Tibial artery (tissue), 4 donors: ENCODE results near the gene GATA5.
"Not testable (repeated sequence)": the region's sequence is repeated elsewhere in the genome, so short reads cannot be mapped to it uniquely, and the experiment has no call there.

Source experiments
- DNase-seq, 2 donors: peaks; one replicate each; pipeline ENCODE4 v3.0.0-alpha.2; 2019
- H3K27ac ChIP-seq, 2 donors: fragments of 200-600 bp; sonication (generic) in 1 of 2; 1 replicate in 1 of 2; 2 replicates in 1 of 2; pipeline ENCODE4 v1.5.1; 2018 to 2019; ENCODE audit warnings: mild to moderate bottlenecking in 1 of 2
- H3K27me3 ChIP-seq, 2 donors: fragments of 200-600 bp; sonication (generic) in 1 of 2; one replicate each; pipeline versions ENCODE4 v1.5.1 to v1.6.0; 2016 to 2019
- H3K36me3 ChIP-seq, 3 donors: fragments of 200-600 bp; sonication (generic) in 2 of 3; one replicate each; pipeline ENCODE4 v1.5.1; 2016 to 2019; ENCODE audit warnings: mild to moderate bottlenecking in 2 of 3
- H3K4me1 ChIP-seq, 4 donors: fragments of 200-600 bp; sonication (generic) in 2 of 4; 1 replicate in 3 of 4; 2 replicates in 1 of 4; pipeline ENCODE4 v1.5.1; 2016 to 2019
- H3K4me3 ChIP-seq, 2 donors: fragments of 200-600 bp; sonication (generic) in 1 of 2; 1 replicate in 1 of 2; 2 replicates in 1 of 2; pipeline ENCODE4 v1.5.1; 2018 to 2019; ENCODE audit warnings: mild to moderate bottlenecking in 2 of 2
- H3K9me3 ChIP-seq, 3 donors: fragments of 200-600 bp; sonication (generic) in 1 of 3; one replicate each; pipeline ENCODE4 v1.5.1; 2016 to 2019
- intact Hi-C: fragments of 100-400 bp; cut with DNase I; formaldehyde crosslinking; loops from one replicate; pipeline ENCODE4 v1.15.0; 2023; ENCODE audit warnings: low total_unique reads
- TF ChIP-seq, protein P1 (sequence below), 2 experiments: fragments of 200-600 bp in 1 of 2; fragments of 450-650 bp in 1 of 2; IDR thresholded peaks; one replicate each; pipeline ENCODE4 v1.5.1; 2017 to 2019; ENCODE audit warnings: antibody characterized with exemption in 2 of 2, mild to moderate bottlenecking in 1 of 2, moderate library complexity in 1 of 2

The GATA5 gene

DNA sequence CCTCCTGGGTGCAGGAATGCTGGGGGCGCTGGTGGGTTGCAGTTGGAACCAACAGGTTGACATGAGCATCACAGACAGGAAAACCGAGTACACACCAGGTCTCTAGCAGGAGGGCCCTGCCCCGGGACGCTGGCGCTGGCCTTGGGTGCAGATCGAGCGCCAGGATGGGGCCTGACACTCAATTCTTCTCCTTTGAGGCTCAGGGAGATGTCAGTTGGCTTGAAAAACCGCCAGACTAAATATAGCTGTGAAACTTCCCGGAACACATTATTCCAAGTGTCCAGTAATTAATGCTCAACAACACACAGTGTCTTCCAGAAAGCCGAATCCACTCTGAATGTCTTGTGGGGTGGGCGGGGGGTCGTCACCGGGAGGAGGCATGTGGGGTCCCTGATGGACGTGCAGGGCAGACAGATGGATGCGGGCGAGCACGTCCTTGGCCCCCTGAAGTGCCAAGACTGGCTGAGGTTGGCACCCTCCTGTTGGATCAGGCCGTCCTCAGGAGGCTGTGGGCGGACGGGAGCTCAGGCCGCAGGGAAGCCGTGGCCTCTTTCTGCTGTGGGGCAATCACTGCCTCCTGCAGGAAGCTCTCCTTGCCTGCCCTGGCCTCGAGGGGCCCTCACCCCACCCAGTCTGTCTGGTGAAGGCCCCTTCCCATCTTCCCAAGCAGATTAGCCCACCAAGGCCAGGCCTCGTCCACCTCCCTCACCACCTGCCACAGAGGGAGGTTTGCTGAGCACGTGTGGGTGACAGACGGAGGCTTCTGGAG lies 19.4 kb upstream of the GATA5 start:
- intact Hi-C loops, result no loop called here
- peaks cover 0 to 14% (median 0%) of the 10 kb centered on the region in 4 donors for H3K4me1 ChIP-seq
- no peaks in the 10 kb centered on the region for H3K36me3 ChIP-seq
- H3K27ac ChIP-seq, result no peak overlapping the region
- peaks cover 0 to 4% (median 0%) of the 10 kb centered on the region in 3 donors for H3K9me3 ChIP-seq
- TF ChIP-seq, protein P1, sequence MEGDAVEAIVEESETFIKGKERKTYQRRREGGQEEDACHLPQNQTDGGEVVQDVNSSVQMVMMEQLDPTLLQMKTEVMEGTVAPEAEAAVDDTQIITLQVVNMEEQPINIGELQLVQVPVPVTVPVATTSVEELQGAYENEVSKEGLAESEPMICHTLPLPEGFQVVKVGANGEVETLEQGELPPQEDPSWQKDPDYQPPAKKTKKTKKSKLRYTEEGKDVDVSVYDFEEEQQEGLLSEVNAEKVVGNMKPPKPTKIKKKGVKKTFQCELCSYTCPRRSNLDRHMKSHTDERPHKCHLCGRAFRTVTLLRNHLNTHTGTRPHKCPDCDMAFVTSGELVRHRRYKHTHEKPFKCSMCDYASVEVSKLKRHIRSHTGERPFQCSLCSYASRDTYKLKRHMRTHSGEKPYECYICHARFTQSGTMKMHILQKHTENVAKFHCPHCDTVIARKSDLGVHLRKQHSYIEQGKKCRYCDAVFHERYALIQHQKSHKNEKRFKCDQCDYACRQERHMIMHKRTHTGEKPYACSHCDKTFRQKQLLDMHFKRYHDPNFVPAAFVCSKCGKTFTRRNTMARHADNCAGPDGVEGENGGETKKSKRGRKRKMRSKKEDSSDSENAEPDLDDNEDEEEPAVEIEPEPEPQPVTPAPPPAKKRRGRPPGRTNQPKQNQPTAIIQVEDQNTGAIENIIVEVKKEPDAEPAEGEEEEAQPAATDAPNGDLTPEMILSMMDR (IDR thresholded peaks at IDR 0.05), result no peak
- no peak overlapping the region for H3K4me3 ChIP-seq
- DNase-seq, result no peak
- H3K27me3 ChIP-seq, result peaks cover 0 to 78% of the 10 kb centered on the region in 2 donors

DNA sequence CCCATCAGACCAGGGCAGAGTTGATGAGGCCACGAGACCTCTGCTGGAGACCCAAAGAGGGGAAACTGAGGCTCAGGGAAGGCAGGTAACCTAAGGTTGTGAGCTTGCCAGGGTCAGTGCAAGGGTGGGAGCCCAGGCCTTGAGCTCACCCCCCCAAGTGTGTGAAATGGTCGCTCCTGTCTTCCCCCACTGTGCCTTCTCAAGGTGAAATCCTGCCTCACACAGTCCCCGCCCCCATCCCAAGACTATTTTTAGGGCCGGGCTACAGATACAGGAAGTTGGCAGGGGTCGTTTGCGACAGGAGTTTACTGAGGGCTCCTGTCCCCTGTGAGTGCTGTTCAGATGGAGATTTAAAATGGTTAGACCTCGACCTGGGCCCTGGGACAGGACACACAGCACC lies 18.7 kb upstream of the GATA5 start:
- no peak for DNase-seq
- Histone ChIP-seq H3K27ac (no peak overlapping the region), H3K27me3 (peaks cover 0 to 82% of the 10 kb centered on the region in 2 donors), H3K36me3 (no peaks in the 10 kb centered on the region), H3K4me1 (peaks cover 0 to 14% (median 0%) of the 10 kb centered on the region in 4 donors), H3K9me3 (peaks cover 0 to 4% (median 0%) of the 10 kb centered on the region in 3 donors), H3K4me3 (no peak overlapping the region)
- TF ChIP-seq, protein P1 (IDR thresholded peaks at IDR 0.05), result no peak
- intact Hi-C loops, result no loop called here

DNA sequence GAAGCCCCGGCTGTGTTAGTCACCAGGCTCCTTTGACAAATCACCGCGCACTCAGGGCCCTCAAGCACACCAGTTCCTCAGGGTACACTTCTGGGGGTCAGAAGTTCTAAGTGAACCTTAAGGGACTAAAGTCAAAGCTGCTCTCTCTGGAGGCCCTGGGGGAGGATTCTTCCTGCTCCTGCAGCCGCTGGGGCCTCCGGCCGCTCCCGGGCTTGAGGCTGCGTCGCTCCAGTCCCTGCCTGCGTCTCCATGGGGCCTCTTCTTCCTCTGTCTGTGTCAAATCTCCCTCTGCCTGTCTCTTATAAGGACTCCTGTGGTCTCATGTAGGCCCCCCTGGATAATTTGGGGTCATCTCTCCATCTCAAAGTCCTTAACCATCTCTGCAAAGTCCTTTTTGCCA lies 18.1 kb upstream of the GATA5 start:
- Histone ChIP-seq H3K36me3 (no peaks in the 10 kb centered on the region), H3K4me3 (no peak overlapping the region), H3K27ac (no peak overlapping the region), H3K4me1 (peaks cover 0 to 14% (median 0%) of the 10 kb centered on the region in 4 donors), H3K9me3 (peaks cover 0 to 4% (median 0%) of the 10 kb centered on the region in 3 donors), H3K27me3 (peaks cover 0 to 82% of the 10 kb centered on the region in 2 donors)
- DNase-seq, result no peak
- intact Hi-C loops, result no loop called here
- TF ChIP-seq, protein P1 (IDR thresholded peaks at IDR 0.05), result no peak

DNA sequence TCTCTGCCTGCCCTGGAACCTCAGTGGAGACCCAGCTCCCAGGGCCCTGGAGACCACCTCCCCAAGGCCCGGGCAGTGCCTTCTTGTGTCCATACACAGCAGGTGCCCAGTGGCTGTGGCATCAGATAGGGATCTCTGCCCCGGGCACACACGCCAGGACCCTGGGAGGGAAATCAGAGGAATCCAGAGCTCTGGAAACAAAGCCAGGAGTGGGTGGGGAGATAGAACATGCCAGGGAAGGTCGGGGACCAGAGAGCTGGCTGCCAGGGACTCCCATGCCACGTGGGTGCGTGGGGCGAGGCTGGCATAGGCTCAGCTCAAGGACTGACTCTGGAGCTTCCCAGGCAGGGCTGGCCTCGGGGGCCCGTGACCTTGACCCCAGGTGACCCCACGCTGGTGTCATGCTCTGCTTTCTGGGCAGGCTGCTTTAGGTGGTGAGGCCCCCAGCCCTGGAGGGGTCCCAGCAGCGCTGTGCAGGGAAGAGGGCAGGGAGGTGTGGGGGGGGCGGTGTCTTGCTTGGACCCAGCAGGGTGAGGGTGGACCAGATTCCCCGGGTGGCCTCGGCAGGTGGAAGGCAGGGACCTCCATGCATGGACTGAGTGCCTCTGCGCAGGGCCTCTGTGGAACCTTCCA lies 17.6 kb upstream of the GATA5 start:
- peaks cover 0 to 85% of the 10 kb centered on the region in 2 donors for H3K27me3 ChIP-seq

DNA sequence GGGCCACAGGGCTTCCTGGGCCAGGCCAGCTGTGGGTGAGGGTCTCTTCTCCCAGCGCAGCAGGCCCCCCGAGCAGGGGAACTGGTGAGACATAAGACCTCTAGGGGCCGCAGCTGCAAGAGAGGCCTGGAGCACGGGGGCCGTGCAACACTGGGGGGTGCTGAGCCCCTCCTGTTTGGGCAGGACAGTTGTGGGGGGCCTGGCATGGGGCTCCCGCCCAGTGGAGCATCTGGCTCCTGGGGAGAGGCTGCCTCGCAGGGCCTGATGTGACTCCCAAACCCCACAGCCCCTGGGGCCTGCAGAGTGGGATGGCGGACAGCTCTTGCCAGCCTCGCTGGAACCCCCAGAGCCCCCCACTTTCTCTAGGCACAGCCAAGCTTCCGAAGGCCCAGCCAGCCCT lies 16.9 kb upstream of the GATA5 start:
- Histone ChIP-seq H3K4me3 (no peak overlapping the region), H3K36me3 (no peaks in the 10 kb centered on the region), H3K4me1 (peaks cover 0 to 14% (median 0%) of the 10 kb centered on the region in 4 donors), H3K27ac (no peak overlapping the region), H3K9me3 (peaks cover 0 to 4% (median 0%) of the 10 kb centered on the region in 3 donors), H3K27me3 (peaks cover 0 to 92% of the 10 kb centered on the region in 2 donors)
- no peak for DNase-seq
- TF ChIP-seq, protein P1 (IDR thresholded peaks at IDR 0.05), result no peak
- intact Hi-C loops, result no loop called here

More for the DNA sequence above, 17.6 kb upstream of the GATA5 start:
- peaks cover 0 to 4% (median 0%) of the 10 kb centered on the region in 3 donors for H3K9me3 ChIP-seq
- H3K4me1 ChIP-seq, result peaks cover 0 to 14% (median 0%) of the 10 kb centered on the region in 4 donors
- no peak overlapping the region for H3K4me3 ChIP-seq
- no peak overlapping the region for H3K27ac ChIP-seq
- TF ChIP-seq, protein P1 (IDR thresholded peaks at IDR 0.05), result no peak
- no peak for DNase-seq
- intact Hi-C loops, result no loop called here
- H3K36me3 ChIP-seq, result no peaks in the 10 kb centered on the region

DNA sequence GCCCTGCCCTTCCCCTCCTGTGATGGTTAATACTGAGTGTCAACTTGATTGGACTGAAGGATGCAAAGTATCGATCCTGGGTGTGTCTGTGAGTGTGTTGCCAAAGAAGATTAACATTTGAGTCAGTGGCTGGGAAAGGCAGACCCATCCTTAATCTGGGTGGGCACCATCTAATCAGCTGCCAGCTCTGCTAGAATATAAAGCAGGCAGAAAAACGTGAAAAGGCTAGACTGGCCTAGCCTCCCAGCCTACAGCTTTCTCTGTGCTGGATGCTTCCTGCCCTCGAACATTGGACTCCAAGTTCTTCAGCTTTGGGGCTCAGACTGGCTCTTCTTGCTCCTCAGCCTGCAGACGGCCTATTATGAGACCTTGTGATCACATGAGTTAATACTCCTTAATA lies 15.0 kb upstream of the GATA5 start:
- H3K27me3 ChIP-seq, result peaks cover 0 to 95% of the 10 kb centered on the region in 2 donors
- H3K27ac ChIP-seq, H3K36me3 ChIP-seq, DNase-seq, H3K4me3 ChIP-seq, H3K4me1 ChIP-seq, intact Hi-C loops, H3K9me3 ChIP-seq: not testable (repeated sequence)
